Activated CD4-positive, alpha-beta T cell treated with anti-CD3 and anti-CD28 coated beads, Interleukin-10, Interleukin-2, amounts not matched to agents 100 ng/mL and 50 ng/mL, durations not matched to agents 16 hours and 8 hours (primary cell): ENCODE measurements around the gene PTRH1.

Source experiments
- DNase-seq: peaks from one replicate; pipeline ENCODE4 v3.0.0-alpha.2; 2020

PTRH1 gene

DNA sequence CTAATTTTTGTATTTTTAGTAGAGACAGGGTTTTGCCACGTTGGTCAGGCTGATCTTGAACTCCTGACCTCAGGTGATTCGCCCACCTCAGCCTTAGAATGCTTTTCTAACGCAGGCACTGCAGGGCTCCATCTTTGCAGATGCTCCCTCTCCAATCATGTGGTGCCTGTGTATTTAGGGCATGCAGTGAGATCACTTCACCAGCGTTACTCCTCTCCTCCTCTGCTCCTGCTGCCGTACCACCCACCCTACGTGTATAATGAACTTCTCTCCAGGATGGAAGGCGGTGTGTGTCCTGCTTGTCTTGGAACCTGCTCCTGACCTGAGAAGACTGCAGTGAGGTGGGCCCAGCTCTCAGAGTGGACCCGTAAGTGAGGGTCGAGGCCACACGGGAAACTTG, 22.3 kb downstream of the PTRH1 start:
- DNase-seq = no peak

DNA sequence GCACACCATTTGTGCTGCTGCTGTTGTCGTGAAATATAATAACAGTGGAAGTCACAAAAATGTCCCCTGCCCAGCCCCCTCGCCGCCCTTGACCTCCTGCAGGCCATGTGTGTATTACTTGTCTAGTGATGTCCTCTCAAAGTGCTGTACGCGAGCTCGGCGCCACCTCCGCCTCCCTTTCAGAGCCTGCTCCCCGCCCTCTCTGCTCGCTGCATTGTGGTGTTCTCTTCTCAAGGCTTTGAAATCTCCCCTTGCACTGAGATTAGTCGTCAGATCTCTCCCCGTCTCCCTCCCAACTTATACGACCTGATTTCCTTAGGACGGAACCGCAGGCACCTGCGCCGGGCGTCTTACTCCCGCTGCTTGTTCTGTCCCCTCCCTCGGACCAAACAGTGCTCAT, 23.4 kb downstream of the PTRH1 start:
- DNase-seq = no peak

DNA sequence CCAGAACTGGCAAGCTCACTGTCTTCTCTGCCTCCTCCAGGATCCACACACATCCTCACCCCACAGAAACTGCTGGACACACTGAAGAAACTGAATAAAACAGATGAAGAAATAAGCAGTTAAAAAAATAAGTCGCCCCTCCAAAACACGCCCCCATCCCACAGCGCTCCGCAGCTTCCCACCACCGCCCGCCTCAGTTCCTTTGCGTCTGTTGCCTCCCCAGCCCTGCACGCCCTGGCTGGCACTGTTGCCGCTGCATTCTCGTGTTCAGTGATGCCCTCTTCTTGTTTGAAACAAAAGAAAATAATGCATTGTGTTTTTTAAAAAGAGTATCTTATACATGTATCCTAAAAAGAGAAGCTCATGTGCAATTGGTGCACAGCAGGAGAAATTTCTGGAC, 24.7 kb downstream of the PTRH1 start:
- no peak for DNase-seq

DNA sequence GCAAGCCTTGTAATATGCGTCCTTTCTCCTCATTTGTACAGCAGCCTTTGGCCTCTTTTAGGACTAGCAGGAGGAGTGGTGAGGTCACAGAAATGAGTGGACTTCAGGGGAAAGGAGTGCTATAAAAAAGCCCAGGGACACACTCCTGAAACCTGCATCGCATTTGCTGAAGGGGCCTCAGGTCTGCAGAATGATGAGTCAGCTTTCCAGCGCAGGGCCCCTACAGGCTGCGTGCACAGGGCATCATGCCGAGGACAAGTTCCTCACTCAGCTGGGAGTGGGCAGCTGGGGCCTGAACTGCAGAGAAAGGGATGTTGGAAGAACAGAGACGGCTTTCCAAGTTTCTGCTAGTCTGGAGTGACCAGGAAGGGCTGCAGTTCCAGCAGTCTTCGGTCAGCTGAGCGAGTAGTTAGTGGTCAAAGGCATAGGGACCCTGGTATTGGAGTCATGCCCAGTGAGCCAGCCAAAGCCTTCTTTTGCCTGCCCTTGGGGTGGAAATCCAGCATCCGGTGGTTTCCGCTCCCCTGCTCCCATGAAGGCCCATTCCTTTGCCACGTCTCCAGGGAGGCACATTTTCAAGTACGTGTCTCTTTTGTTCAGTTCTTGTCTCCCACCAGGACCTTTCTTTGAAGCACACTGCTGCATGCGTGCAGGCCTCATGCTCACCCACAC, 26.0 kb downstream of the PTRH1 start:
- DNase-seq = no peak

DNA sequence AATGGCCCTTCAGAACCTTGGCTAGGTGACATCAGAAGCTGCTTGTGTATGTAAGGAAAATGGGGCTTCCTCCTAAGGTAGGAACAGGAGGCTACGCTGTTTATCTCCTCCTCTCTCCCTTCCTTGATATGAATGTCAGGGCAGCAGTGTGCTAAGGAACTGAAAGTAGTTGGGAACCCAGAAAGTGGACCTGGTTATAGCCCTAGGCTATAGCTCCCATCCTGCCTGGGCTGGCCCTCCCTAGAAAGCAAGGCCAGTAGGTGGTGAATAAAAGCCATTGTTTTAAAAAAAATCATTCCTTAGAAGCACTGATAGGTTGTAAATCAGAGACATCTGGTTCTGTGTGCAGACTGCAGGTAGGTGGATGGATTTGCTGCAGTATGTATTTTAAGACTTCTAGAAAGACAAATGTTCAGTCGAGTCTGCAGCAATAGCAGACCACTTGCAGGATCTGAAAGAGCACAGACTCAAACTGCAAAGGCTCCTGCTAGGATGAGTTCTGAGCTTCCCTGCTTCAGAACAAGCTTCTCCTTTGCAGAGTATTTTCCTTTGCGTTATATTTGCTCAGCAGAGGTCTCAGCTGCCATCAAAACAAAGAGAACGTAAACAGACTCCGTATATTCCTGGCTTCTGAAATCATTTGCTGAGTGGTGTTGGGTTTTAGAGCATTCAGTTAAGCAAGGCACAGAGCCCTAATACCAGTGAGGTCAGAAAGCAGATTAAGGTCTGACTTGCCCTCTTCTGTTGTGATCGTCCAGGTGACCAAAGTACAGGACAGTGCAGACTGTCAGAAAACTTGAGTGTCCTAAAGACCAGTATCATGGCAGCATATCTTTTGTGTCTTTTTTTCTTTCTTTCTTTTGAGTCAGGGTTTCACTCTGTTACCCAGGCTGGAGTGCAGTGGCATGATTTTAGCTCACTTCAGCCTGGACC, 28.7 kb downstream of the PTRH1 start:
- DNase-seq = no peak

DNA sequence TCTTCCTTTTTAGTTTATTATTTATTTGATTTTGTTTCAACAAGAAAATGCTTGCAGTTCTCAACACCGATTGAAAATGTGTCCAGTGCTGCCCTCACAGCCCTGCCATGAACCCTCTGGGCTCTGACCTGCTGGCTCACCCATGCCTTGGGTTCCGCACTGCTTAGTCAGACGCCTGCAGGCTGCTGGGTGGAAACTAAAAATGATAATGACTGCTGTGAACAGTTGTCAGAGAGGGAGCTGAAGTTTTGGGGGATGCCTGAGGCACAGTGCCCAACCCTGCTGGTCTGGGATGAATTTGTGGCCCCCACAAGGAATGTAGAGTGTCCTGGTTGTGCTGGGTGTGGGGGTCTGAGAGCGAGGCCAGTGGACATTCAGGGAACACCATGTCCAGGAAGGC, 30.9 kb downstream of the PTRH1 start:
- DNase-seq = no peak

DNA sequence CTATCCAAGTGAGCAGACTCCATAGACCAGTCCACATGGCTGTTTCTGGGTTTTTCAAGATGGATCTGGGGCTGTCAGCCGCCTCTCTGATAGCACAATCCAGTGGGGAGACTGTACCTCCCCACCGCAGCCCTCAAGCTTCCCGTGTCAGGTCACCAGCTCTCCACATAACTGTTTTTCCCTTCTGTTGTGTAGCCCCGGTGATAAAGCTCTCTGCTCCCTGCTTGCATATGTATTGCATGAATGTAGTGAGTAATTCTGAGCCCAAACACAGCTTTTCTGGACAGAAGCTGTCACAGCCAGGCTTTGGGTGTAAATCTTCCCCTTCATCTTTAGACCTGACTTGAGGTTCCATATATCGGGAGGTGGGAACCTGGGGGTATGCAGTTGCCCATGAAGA, 31.7 kb downstream of the PTRH1 start:
- no peak for DNase-seq

DNA sequence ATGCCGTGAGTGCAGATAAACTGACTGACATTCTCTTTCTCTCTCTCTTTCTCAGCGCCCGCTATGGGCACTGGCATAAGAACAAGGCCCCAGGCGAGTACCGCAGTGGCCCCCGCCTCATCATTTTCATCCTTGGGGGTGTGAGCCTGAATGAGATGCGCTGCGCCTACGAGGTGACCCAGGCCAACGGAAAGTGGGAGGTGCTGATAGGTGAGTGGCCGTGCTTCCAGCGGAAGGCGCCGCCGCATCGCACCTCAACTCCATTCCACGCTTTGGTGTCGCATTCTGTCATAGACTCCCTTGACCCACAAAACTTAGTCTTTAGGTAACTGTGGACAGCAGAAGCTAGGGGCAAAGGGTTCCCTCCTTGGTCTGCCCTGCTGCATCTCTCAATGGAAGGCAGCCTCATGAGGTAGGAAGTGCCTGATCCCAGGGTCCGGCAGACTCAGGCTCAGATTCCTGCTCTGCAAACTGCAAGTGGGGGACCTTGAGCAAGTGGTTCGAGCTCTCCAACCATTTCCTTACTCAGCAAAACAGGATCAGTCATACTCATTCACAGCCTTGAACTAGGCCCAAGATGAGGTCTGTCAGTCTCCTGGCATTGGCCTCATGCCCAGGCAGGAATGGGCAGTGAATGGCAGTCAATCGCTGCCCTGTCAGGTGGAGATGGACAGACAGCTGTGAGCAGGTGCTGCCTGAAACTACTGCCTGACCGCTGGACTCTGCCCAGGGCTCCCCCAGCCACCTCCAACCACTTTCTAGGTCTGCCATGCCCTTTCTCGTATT, 32.9 kb downstream of the PTRH1 start:
- no peak for DNase-seq

DNA sequence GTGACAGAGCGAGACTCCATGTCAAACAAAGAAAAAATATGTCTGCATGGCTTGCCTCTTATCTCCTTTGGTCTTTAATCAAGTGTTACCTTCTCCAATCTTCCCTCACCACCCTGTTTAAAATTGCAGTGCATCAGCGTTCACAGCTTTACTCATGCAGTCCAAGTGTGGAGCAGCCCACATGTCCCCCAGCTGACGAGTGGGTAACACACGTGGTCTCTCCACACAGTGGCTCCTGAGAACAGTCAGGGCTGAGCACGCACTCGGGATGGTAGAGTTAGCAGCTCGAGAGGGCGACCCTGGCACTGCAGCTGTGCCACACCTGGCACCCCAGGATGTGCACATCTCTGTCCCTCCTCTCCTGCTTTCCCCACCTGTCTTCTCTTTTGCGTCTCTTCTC, 34.6 kb downstream of the PTRH1 start:
- DNase-seq = no peak

DNA sequence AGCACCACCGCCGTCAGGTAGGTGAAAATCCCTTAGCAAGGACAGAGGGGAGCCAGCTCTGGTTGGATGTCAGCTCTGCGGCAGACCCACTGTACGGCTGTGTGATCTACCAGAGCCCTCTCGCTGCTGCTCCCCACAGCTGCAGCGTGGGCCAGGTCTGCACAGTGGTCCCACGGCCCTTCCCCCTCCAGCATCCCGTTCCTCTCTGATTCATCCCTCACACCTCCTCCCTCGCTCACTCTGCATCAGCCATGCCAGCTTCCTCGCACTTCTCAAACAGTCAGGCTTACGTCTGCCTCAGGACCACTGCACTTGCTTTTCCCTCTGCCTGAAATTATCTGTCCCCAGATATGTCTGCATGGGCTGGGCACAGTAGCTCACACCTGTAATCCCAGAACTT, 35.2 kb downstream of the PTRH1 start:
- DNase-seq = no peak

DNA sequence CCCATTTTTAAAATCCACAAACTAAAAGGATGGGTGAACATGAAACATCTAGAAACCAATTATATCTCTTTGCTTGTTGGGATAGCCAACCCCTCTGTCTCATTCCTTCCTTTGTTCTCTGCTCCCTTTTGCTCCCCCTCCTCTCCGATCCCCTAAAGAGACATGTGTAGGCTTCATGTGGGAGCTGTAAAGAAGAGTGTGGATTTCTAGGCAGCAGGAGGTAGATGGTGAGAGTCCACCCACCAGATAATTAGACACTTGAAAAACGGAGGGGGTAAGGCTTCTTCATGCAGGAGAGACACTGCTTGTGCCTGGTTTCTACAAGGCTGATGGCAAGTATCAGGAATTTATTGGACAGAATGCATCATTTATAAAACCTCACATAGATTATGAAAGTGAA, 36.0 kb downstream of the PTRH1 start:
- DNase-seq = no peak

DNA sequence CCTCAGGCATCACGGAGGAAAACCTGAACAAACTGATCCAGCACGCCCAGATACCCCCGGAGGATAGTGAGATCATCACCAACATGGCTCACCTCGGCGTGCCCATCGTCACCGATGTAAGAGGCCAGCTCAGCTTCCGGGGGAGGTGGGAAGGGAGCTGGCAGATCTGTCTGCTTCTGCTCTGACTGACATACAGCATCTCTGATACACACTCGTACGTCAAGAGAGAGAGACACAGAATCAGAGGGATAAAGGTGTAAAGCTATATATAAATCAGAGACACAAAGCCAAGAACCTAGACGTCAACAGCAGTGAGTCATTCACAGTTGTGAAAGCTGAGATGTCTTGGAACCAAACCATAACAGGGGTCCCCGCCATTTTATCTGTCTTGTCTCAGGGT, 38.8 kb downstream of the PTRH1 start:
- DNase-seq = no peak

DNA sequence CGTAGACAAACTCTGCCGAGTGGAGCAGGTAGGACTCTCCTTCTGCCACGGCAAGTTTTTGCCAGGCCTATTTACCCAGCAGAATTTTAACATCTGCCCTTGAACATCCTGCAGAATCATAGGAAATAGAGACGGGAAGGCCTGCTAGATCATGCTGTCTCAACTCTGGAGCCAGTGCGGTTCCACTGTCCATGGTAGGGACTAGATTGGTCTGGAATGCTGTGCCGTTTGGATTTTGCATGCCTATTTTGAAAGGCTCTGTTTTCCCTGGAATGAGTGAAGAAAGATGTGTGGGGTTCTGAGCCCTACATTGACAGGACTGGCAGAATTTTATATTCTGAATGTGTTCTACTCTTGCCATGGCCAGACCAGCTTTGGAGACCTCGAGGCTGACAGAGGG, 42.2 kb downstream of the PTRH1 start:
- DNase-seq = no peak

DNA sequence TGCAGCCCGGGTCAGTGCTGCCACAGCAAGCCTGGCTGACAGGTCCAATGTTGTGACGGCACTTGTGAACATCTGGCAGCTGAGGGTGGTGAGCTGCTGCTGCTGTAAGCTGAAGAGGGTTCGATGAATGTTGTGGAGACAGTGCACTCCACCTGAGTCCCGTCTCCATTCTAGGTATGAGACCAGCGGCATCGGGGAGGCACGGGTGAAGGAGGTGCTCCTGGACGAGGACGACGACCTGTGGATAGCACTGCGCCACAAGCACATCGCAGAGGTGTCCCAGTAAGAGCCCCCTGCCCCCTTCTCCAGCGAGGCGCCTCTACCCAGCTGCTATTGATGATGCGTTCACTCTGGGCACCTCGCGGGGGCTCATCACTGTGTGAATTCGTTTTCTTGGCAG, 47.6 kb downstream of the PTRH1 start:
- no peak for DNase-seq

DNA sequence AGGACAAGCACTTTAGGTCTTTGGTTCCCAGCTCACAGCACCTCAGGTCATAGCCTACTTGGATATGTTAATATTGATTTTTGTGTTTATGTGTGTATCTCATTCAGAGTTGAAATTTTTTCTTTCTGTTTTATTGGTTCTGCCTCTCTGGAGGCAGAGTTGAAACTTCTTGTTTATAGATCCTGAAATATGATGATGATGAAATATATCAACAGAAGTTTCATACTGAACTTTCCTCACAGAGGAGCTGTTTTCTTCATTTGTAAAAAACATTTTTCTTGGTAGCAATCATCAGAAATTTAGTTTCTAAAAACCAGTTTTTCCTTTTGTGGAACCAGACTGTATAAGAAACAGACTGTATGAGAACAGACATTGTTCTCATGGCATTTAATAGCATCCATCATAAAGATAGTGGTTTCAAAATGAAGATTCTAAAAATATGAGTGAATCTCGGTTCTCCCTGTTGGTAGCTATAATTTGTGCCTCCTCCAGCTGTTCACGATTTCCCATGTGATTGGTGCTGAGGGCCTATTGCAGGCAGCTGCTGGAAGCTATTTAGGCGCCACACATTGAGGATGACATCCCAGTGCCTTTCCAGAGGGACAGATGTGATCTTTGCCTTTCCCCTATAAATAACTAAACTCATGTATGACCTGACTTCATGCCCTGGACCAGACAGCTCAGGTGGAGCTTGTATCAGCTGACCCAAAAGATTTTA, 48.2 kb downstream of the PTRH1 start:
- DNase-seq = no peak

DNA sequence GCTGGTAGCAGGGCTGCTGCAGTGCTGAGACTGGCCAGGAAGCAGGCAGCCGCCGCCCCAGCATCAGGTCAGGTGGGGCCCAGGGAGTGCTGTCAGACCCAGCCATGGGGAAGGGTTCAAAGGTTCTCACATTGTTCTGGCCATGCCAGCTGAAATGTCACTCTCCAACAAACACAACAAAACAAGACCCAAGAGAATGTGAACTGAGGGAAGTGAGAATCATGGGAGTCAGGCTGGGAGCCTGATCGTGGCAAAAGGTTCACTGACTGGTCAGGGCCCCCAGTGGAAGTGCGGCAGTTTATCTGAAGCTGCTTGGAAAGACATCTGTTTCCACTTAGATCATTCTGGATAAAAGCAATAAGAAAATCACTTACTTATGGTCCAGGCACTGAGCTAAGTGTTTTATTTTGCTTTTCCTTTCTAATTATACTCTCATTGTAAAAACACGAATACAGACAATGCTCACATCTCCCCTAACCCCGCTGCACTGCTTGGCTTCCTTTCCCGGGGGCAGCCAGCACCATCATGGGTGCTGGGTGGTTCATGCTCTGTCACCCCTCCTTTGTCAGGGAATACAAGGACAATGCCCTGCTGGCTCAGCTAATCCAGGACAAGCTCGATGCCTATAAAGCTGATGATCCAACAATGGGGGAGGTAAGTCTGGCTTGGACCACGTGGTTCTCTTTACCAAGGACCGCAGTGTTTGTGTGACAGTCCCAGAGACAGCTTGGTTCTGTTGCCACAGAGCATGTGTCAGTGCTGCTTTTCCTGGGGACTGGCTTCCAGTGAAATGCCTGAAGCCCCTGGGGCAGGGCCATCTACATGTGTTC, 50.6 kb downstream of the PTRH1 start:
- DNase-seq = no peak

DNA sequence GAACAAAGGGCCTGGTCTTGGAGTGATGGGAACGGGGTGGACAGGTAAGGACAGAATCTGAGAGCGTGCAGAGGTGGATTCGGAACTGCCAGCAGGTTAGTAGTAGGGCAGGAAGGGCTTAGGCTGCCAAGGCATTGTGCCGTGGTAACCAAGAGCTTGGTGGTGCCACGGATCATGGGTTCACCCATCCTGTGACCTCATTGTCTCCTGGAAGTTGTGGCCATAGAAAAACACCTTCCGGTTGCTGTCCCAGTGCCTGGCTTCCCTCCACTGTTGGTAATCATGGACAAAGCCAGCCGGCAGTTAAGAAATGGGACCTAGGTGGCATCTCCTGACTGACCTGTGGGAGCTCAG, 51.2 kb downstream of the PTRH1 start:
- DNase-seq = no peak
